Measurements from ENCODE around the gene STPG3. TPM values are rescaled to one million over a fixed set of nuclear protein-coding genes. Genes with fewer than 3 reads are reported as not detected.

STPG3 gene
- total and polyA plus RNA-seq, 9 of the 15 experiments (the other 6 are each of a cell fraction or from before 2014, with no cell fraction given), result not detected

- no peaks in the 10 kb centered on the region for H3K27me3 ChIP-seq (ENCODE audit: control insufficient read depth in 2 of 2, insufficient read depth in 2 of 2, low read length in 2 of 2)
- no peak for FAIRE-seq
- TF ChIP-seq ZNF668 (CRISPR knock-in tag; IDR thresholded peaks at IDR 0.05) (no peak), RBM25 (IDR thresholded peaks at IDR 0.05; ENCODE audit: low read depth, low read length, severe bottlenecking) (peak; percentile 12), ATF4 (CRISPR knock-in tag; IDR thresholded peaks at IDR 0.05) (no peak), HSF4 (CRISPR knock-in tag; IDR thresholded peaks at IDR 0.05; ENCODE audit: borderline replicate concordance) (no peak), ZNF121 (CRISPR knock-in tag; conservative IDR thresholded peaks at IDR 0.05) (no peak), MCM3 (IDR thresholded peaks at IDR 0.05) (no peak), ELF2 (CRISPR knock-in tag; IDR thresholded peaks at IDR 0.05) (no peak), SMC3 (conservative IDR thresholded peaks at IDR 0.05; ENCODE audit: insufficient read depth, low read depth, low read length) (peak; percentile 73), THRB (CRISPR knock-in tag; conservative IDR thresholded peaks at IDR 0.05) (no peak), ELF1 (tag; IDR thresholded peaks at IDR 0.05) (no peak), NFIC (IDR thresholded peaks at IDR 0.05) (no peak), POLR2B (IDR thresholded peaks at IDR 0.05; ENCODE audit: low read depth, partially characterized antibody) (no peak), NFRKB (IDR thresholded peaks at IDR 0.05; ENCODE audit: low read depth) (no peak), PHF20 (IDR thresholded peaks at IDR 0.05; ENCODE audit: partially characterized antibody) (no peak), RBFOX2 (IDR thresholded peaks at IDR 0.05; ENCODE audit: low read depth, low read length) (peak; percentile 49), TBL1XR1 (IDR thresholded peaks at IDR 0.05; ENCODE audit: low read length in 2 of 2) (no peak), ZNF436 (CRISPR knock-in tag; IDR thresholded peaks at IDR 0.05) (no peak), SIX5 (IDR thresholded peaks at IDR 0.05; ENCODE audit: borderline replicate concordance in 1 of 2, insufficient read depth in 1 of 2, low read depth in 1 of 2, low read length in 2 of 2) (no peak), ZNF347 (CRISPR knock-in tag; IDR thresholded peaks at IDR 0.05; ENCODE audit: low read depth) (no peak), KHSRP (IDR thresholded peaks at IDR 0.05) (no peak), ZFPM2 (CRISPR knock-in tag; IDR thresholded peaks at IDR 0.05) (no peak)
- TF ChIP-seq, protein P1, sequence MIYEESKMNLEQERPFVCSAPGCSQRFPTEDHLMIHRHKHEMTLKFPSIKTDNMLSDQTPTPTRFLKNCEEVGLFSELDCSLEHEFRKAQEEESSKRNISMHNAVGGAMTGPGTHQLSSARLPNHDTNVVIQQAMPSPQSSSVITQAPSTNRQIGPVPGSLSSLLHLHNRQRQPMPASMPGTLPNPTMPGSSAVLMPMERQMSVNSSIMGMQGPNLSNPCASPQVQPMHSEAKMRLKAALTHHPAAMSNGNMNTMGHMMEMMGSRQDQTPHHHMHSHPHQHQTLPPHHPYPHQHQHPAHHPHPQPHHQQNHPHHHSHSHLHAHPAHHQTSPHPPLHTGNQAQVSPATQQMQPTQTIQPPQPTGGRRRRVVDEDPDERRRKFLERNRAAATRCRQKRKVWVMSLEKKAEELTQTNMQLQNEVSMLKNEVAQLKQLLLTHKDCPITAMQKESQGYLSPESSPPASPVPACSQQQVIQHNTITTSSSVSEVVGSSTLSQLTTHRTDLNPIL (CRISPR knock-in tag; IDR thresholded peaks at IDR 0.05), result no peak
These were observed 44.2 kb downstream of the STPG3 start for GRCh38 chr9:137295238-137295811.

More at GRCh38 chr9:137295238-137295811, 44.2 kb downstream of the STPG3 start:
- CTCF ChIA-PET (ENCODE audit: low intra/inter-chr PET ratio), result interaction anchor here (0.6 to 1.7 kb wide), 4 partner anchors 17 to 508 kb away, joined by 3 to 8 read pairs (median 4); partner anchors contain the start of gene TOR4A
- Histone ChIP-seq H3K4me3 (peak overlapping the region; percentile 55), H3K79me2 (ENCODE audit: control insufficient read depth, insufficient read depth, low read length) (peaks cover 14% of the 10 kb centered on the region), H3K4me2 (ENCODE audit: insufficient read depth, low read length) (peak overlapping the region; percentile 49; the same call in 1 of the 2 replicates), H3K9ac (ENCODE audit: insufficient read depth in 1 of 2, low read depth in 2 of 2, low read length in 2 of 2) (peak overlapping the region; percentile 56 to 87; a peak in 3 of 4 replicates), H3K27ac (ENCODE audit: extremely low read depth, low read depth, low read length) (peak overlapping the region; percentile 62; the same call in 1 of the 3 replicates), H3K36me3 (ENCODE audit: control insufficient read depth, insufficient read depth, low read length) (peaks cover 8% of the 10 kb centered on the region; the same call in 1 of the 3 replicates), H3K4me1 (replicated peaks in 1 of 2; ENCODE audit: control insufficient read depth in 2 of 2, insufficient read depth in 2 of 2, low read length in 2 of 2) (peaks cover 21 to 55% of the 10 kb centered on the region in 2 experiments), H3K9me1 (ENCODE audit: control insufficient read depth, insufficient read depth, low read length) (no peaks in the 10 kb centered on the region), H4K20me1 (replicated peaks; ENCODE audit: control insufficient read depth, insufficient read depth, low read length) (peaks cover 6% of the 10 kb centered on the region), H3K9me3 (replicated peaks; ENCODE audit: control insufficient read depth, insufficient read depth, low read depth, low read length) (0 out of 2 replicates have a peak, but pooled peaks cover 1% of the 10 kb centered on the region), H2AFZ (ENCODE audit: low read depth, low read length) (peak overlapping the region; percentile 83)
- WGBS (ENCODE audit: insufficient coverage, low coverage, missing lambda C conversion rate), result 5% methylated on average over 21 of the region's 76 CpGs
- ATAC-seq (peak; percentile 80), DNase-seq (ENCODE audit: extremely low read depth in 1 of 4, low spot score in 3 of 4) (peak; percentile 75 to 92 (median 88))
- in situ Hi-C loops (cut with MboI), result no loop called here
- POLR2A ChIA-PET, result no interaction called here
- no TSS peak for BruUV-seq (replicated peaks)
- intact Hi-C loops (cut with micrococcal nuclease), result no loop called here
